ENCODE data around the gene TPPP3. TPM values are rescaled to one million over a fixed set of nuclear protein-coding genes. Genes with fewer than 3 reads are reported as not detected.

TPPP3 gene
- total RNA-seq, 1 donor from 2014 or later = 12.5 TPM

DNA sequence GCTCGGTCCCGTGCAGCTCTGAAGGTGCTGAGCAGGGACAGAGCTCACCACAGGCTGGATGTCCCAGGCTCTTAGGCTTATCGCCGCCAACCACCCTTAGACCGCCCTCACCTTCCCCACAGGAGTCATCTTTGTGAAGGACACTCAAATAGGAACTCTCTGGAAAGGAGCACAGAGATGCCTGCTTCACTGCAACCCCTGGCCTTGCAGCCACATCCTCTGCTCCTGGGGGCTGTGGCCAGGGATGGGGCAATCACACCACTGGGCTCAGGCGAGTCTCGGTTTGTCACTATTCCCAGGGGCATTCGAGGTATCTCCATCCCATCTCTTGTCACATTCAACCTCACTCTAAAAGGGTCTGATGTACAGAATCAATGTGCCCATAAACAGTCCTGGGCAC is 12.0 kb upstream of the TPPP3 start:
- DNase-seq (ENCODE audit: low spot score) = no peak

DNA sequence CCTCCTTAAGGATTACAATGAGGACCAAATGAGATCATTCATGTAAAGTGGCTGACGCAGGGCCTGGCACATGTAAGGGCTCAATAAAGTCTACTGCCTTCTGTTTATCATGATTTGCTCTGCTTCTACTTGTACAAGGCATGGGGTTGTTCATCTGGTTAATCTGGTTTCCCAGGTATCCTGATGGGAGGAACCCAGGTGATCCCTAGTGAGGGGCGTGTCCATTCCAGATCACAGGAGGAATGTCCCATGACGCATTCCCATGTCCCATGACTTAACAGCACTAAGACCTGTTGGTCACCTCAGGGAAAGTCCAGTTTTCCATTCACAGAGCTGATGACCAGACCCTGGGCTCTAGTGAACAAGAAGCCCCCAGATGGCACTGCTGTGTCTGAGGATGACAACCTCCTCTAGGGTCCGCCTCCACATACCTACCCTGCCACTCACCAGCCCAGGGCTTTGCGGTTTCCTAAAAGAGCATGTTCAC is 11.5 kb upstream of the TPPP3 start:
- DNase-seq (ENCODE audit: low spot score) = peak; percentile 86

DNA sequence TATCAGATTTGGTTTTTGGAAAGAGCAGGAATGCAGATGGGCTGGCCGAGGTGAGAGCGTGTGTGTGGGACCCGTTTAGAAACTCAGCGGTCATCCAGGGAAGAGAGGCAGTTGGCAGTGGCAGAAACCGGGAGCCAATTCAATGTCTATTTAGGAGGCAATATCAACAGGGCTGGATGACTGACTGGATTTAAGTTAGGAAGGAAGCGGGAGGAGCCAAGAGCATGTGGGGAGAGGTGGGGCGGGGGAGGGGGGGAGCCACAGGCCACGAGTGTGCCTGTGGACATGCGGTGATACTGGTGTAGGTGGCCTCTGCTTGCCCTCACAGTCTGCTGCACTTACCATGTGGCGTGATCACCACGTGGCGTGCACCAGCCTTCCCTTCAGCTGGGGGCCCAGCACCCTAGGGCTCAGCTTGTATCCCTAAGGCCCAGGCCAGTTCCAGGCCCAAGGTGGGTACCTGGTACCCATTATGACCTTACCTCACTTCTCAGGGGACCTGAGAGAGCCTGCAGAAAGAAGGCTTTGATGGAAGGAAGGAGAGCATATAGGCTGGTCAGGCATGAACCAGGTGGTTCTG is 10.8 kb upstream of the TPPP3 start:
- no peak for DNase-seq (ENCODE audit: low spot score)

DNA sequence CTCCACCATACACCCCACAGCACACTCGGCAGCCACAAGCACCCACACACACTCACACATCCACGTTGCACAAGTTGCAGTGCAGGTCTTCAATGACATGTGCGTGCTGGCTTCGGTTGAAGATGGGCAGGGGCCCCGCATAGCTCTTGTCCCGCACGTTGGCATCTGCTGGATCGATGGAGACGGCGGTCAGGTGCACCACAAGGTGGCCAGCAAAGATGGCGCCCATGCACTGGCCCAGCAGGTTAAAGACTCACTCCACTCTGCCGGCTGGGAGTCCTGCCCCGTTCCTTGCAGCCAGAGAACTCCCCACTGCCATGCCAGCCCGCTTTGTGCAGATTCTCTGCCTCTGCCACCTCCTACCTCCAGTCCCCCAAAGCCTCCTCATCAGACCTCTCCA is 7.6 kb upstream of the TPPP3 start:
- DNase-seq (ENCODE audit: low spot score) = no peak

DNA sequence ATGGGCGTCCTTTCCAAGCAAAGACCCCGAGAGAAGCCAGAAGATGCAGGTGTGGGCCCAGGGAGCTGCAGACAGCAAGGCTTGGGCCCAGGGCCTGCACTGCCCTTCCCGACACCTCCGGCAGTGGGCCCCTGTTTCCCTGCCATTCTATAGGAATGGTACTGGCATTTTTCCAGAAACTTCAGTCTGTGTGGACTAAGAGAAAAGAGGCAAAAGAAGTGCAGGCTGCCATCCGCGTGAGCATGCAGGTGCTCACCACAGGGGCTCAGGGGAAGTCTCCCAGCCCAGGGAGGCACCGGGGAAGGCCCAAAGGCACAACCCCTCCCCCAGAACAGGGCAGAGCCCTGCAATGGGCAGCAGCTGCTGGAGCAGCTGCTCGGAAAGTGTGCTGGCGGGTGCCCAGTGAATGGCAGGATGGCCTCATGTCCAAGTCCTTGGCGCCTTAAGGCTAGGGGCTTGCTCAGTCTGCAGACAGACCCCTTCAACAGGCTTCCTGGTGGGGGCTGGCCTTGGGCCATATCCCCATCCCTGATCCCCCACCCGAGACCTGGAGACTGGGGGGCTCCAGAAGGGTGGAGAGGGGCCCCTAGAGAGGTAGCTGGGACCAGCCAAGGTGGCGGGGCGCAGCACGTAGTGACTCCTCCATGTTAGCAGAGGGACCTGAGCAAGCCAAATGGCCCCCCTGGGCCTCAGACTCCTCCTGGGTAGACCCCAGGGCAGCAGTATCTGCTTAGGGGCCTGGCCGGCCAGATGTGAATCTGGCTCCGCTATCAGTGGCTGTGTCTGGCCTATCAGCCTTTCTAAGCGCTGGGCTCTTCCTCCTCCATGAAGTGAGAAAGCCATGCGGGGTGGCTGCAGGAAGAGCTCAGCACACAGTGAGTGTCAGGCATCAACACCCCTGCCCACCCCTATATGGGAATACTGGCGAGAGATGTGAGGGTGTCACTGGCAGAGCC is 6.7 kb upstream of the TPPP3 start:
- DNase-seq (ENCODE audit: low spot score) = no peak

DNA sequence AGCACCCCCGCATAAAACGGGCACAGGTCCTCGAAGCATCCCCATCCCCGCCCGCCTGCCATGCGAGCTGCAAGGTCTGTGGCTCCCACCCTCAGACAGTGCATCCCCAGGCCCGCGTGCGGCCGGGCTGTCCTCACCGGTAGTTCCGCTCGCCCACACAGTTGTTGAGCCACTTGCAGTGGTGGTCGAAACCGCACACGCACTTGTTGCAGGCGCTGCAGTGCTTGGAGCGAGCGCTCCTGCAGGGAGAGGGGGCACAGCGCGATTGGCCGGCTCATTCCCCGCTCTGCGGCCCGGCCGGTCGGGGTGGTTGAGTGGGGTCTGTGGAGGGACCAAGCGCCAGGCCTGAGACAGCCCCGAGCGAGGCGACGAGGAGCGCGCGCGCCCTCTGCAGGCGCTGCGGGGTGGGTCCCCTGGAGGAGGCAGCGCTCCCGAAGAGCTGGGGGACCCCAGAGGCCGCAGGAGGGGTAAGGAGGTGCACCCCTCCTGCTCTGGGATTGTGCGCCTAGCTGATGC is 6.0 kb upstream of the TPPP3 start:
- no peak for DNase-seq (ENCODE audit: low spot score)

DNA sequence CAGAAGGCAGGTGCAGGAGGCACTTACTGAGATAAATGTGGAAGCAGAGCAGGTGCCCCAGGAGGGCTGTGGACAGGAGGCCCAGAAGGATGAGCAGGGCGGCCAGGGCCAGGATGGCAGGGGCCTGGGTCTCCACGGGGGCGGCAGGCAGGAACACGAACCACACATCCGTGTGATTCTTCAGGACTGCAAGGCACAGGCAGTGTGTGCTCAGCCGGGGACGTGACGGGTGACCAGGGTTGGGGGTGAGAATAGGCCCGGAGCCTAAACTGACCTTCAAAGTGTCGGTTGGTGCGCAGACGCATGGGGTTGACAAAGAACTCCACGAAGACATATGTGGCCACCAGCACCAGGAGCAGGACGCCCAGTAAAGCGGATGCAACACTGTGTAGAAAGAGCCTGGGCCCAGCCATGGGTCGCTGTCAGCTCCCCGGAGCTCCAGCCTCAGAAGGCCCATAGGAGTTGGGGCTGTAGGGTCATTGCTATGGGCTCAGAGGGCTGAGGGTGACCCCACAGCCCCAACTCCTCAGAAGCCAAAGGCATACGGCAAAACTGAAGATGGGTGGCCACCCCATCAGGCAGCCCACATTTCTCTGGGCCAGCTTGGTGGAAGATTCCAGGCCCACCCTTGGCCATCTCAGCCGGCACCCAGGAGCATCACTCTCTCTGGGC is 5.4 kb upstream of the TPPP3 start:
- DNase-seq (ENCODE audit: low spot score) = no peak

DNA sequence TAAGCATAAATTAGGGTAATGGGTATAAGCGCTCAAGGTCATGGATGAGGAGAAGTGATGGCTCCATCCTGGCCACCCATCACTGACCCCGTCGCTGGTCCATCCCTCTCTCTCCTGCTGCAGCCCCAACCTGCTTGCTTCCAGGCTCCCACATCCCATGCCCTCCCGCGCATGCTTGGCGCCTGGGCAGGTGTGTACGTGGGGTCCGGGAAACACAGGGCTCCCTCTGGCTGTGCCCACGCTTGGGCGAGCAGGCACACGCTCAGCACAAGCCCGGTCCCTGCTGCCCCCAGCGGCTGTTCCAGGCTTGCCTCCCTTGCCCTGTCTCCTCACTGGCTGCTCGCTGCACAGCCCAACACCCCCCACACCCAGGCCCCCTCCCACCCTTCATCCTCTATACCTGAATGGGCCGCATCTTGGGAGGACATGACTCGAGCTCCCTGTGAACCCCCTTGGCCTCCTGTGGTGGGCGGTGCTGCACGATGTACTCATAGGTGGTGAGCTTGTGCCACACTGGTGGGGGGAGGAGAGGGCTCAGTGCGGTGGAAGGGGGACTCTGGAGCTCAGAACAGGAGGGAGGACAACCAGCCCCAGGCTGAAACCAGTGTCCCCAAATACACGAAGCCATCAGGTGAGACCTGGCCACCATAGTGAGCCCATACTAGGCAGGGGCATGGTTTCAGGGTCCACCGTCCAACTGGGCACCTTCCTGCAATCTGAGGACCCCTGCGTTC is 4.7 kb upstream of the TPPP3 start:
- no peak for DNase-seq (ENCODE audit: low spot score)

DNA sequence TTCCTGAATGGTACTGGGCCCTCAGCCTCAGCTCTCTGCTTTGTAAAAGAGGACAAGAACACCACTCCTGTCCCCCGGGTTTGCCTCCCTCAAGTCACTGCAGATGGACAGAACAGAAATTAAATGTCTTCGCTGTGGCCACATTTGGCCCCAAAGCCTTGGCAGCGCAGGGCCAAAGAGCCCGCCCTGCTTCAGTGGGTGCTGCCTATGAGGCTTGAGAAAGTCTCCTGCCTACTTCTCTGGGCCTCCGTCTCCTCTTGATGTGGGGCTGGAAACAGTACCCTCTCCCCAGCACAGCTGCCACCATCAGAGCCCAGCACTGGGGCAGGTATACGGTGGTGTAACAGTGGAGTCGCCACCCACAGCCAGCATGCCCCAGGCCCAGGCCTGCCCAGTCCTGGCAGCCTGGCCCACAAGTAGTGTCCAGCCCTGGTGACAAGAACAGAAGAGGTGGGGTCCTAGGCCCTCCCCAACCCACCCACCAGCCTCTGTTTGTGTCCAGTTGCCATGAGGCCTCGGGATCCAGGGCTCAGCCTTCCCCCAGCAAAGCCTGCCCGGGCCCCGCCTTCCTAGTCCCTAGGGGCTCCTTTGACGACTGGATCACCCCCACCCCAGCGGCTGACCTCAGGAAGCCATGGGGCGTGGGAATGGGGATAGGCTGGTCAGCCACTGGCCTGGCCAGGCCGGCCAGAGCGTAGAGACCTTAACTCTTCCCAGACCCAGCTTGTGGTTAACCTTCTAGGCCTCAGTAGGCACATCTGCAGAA is 3.9 kb upstream of the TPPP3 start:
- DNase-seq (ENCODE audit: low spot score) = no peak

DNA sequence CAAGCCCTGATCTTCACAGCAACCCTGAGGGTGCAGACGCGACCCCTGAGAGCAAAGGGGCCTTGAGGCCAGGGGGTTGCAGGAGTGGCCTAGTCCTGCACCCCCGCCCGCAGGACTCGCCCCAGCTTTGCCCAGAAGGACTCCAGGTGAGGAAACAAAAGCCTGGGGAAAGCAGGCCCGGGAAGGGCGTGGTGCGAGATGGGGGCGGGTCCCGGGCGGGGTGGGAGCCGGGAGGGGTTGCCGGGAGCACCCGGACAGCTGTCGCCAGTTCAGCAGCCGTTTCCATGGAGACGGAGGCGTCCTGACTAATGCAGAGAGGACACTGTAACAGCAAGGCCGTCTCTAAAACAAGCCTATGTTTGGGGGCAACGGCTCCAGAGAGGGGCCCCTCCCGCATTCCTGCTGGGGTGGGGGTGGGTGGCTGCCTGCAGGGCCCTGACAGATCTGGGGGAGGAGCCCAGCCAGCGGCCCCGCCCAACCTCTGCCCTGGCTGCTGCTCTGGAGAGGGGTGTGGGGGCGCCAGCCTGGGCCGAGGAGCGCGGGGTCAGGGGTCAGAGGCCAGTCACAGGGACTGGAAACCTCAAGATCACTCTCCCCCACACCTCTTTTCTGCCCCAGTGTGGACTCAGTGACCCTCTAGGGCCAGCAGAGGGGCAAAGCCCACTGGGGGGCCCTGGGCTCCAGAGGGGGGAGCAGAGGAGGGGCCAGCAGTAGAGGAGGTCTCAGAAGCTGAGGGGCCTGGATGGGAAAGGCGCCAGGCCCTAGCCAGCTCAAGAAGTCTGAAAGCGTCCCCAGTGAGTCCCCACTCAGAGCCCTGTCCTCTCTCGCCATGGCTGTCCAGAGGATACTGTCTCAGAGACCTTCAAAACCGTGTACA is 3.1 kb upstream of the TPPP3 start:
- peak; percentile 83 for DNase-seq (ENCODE audit: low spot score)

DNA sequence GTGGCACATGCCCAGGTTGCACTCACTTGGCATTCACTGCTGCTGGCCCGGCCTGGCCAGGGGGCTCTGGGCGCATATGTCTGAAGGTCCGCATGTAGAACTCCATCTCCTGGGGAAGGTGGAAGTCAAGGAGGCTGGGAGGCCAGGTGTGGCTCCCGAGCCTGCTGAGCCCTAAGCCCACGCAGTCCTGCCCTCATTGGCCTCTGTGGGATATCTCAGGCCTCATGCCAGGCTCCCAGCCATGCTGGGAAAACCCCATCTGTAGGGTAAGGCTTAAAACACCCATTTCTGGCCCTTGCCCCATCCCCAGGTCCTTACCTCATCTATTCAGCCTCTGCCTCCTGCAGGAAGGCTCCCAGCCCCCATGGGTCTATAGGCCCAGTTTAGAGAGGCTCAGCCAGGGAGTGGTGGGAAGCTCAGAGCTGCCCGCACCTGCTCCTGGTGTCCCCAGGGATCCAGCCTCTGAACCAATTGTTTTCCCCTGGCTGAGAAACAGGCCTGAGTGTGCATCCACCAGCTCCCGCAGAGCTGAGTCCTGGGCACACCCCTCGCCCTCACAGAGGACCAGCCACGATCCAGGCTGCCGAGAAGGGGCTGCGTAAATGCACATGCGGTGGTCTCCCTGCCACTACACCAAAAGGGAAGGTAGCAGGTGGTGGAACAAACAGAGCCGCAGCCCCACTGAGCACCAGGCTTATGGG is 2.3 kb upstream of the TPPP3 start:
- no peak for DNase-seq (ENCODE audit: low spot score)

DNA sequence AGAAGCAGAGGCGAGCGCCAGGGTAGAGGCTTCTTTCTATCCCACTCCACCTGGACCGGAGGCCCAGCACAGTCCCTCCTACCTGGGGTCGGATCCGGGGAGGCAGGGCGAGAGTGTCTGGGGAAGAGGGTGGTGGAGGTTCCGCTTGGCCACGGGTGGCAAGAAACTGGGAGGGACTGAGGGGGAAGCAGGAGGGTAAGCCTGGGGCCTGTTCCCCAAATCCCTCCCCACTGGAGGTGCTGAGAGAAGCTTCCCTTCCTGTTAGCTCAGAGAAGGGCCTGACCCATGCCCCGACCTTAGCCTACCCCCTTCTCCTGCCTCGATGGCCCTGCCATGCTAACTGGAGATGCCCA is 1.8 kb upstream of the TPPP3 start:
- DNase-seq (ENCODE audit: low spot score) = no peak

DNA sequence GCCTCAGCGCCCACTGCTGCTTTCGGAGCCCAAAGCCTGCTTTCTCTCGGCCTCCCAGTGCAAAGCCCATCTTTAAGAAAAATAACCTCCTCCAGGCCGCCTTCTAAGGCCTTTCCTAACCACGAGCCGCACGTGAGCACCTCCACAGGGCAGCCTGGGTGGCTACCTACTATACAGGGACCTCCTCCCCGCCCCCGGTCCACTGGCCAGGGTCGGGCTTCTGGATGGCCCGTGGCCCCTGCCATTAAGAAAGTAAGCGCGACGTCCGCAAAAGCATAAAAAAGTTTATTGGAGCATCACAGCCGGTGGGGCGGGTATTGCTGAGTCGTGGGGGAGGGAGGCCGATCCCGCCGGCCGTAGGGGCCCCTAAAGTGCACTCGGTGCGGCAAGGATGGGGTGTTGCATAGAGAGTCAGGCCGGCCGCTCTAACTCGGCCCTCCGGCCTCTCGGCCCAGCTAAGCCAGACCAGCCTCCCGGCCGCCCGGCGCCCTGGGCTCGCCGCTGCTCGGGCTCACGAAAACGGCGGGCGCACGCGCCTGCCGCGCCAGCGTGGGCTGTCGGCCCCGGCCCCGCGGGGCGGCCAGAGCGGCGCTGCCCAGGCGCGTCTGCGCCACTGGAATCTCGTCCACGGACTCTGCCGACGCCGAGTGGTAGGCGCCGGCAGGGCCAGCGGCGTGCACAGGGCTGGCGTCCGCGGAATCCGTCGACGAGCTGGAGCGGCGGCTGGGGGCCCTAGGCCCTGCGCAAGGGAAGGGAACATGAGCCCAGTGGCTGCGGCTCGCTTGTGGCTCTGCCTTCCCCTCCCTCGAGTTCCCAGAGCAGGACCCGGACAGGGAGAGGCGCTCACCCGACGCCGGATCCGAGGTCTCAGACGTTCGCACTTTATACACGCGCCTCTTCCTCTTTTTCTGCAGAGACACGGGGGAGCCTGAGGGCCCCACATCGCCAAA is 1.1 kb upstream of the TPPP3 start:
- no peak for DNase-seq (ENCODE audit: low spot score)

DNA sequence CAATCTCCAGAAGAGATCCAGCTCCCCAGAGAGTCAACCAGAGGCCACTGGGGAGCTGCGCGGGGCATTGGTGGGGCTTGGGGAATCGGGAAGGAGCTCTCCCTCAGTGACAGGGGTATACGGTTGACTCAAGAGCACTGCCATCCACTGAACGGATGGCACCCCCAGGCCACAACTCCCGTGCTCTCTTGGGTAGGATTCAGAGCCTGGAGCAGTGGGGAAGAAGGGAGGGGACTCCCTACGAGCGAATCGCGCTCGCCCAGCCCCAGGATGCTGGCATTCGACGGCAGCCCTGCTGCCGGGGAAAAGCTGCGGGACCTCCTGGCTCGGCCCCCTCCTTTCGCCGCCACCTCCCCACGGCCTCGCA is 473 bp upstream of the TPPP3 start:
- DNase-seq (ENCODE audit: low spot score) = no peak

DNA sequence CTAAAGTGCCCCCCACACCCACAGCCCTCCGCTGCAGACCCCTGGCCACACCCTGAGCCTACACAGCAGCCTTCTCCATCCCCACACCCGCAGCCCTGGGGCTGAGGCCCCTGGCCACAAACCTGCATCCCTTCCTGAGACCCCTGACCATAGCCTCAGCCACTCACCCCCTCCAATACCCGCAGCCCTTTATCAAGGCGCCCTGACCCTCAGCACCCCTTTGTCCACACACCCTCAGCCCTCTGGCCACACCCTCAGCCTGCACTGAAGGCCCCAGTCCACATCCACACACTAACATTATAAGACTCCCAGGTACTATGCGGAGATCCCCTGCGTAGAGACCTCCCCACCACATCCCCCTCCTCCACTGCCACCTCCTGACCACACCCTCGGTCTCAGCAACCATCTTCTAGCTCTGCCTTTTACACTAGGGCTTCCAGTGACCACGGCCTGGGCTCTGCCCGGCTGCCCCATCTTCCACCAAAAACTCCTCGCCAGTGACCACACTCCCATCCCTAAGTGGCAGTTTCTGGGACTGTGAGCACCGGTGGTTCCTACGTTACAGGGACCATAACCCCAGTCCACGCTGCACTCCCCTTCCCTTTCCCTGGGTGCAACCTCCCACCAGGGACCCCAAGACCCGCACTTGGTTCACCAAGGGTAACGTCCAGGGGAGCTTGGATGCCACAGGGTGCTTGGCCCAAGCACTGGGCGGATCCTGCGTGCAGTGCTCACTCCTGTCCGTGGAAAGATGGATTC is 818 bp downstream of the TPPP3 start:
- DNase-seq (ENCODE audit: low spot score) = no peak

DNA sequence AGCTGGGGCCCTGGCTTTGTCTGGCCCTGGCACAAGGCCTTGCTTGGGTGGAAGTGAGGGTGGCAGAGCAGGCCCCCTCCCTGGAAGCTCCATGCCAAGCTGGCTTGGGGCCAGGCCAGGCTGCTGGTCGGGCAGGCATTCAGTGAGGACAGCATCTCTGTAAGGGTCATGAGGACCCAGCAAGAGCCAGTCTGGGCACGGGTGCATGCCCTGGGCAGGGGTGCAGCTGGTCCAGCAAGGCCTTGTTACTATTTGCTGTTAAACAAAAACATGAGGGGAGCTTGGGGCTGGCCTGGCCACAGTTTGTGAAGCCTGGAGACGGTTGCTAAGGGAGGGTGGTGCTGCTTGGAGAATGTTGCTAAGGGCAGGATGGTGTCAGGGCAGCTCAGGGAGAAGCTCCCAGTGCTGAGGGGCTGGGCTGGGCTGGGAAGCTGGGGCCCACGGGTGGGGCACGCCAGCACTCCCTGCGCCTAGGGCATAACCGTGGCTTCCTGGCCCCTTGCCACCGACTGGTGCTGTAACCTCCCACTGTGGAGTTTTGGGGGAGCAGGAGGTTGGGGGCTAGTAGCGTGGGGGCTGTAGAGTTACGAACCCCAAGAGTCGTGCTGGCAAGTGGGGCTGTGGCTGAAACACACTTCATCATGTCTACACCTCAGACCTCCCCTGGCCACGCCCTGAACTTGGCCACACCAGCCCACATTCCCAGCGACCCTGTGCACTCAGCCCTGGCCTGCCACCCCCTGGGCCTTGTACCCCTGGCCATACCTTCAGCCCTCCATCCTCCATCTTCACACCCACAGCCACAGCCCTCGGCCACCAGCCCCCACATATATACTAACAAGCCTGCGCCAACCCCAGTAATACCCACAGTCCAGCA is 1.6 kb downstream of the TPPP3 start:
- no peak for DNase-seq (ENCODE audit: low spot score)

Measured in ureter (tissue), 1 donor.